Panc1 (cell line): Measurements from ENCODE around the gene CCND1.

Experiments used
- CTCF ChIP-seq: fragments of 450-650 bp; IDR thresholded peaks from 2 replicates; pipeline ENCODE4 v1.5.1; 2017; ENCODE audit warnings: mild to moderate bottlenecking
- POLR2AphosphoS5 ChIP-seq: IDR thresholded peaks from 2 replicates; pipeline ENCODE4 v1.6.1; 2012; ENCODE audit warnings: mild to moderate bottlenecking, low read depth, low read length, moderate library complexity
- TF ChIP-seq, protein P1 (sequence below), 2 experiments: IDR thresholded peaks; 2 replicates each; pipeline ENCODE4 v1.6.1; 2011 to 2012; ENCODE audit warnings: low read depth in 2 of 2, control low read depth in 1 of 2, low read length in 1 of 2, mild to moderate bottlenecking in 1 of 2, moderate library complexity in 1 of 2; ENCODE audit not compliant: insufficient read depth in 1 of 2

DNA sequence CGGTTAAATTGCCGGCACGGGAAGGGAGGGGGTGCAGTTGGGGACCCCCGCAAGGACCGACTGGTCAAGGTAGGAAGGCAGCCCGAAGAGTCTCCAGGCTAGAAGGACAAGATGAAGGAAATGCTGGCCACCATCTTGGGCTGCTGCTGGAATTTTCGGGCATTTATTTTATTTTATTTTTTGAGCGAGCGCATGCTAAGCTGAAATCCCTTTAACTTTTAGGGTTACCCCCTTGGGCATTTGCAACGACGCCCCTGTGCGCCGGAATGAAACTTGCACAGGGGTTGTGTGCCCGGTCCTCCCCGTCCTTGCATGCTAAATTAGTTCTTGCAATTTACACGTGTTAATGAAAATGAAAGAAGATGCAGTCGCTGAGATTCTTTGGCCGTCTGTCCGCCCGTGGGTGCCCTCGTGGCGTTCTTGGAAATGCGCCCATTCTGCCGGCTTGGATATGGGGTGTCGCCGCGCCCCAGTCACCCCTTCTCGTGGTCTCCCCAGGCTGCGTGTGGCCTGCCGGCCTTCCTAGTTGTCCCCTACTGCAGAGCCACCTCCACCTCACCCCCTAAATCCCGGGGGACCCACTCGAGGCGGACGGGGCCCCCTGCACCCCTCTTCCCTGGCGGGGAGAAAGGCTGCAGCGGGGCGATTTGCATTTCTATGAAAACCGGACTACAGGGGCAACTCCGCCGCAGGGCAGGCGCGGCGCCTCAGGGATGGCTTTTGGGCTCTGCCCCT, 529 bp upstream of the CCND1 start:
- no peak for TF ChIP-seq CTCF
- no peak for TF ChIP-seq POLR2AphosphoS5
- TF ChIP-seq, protein P1, sequence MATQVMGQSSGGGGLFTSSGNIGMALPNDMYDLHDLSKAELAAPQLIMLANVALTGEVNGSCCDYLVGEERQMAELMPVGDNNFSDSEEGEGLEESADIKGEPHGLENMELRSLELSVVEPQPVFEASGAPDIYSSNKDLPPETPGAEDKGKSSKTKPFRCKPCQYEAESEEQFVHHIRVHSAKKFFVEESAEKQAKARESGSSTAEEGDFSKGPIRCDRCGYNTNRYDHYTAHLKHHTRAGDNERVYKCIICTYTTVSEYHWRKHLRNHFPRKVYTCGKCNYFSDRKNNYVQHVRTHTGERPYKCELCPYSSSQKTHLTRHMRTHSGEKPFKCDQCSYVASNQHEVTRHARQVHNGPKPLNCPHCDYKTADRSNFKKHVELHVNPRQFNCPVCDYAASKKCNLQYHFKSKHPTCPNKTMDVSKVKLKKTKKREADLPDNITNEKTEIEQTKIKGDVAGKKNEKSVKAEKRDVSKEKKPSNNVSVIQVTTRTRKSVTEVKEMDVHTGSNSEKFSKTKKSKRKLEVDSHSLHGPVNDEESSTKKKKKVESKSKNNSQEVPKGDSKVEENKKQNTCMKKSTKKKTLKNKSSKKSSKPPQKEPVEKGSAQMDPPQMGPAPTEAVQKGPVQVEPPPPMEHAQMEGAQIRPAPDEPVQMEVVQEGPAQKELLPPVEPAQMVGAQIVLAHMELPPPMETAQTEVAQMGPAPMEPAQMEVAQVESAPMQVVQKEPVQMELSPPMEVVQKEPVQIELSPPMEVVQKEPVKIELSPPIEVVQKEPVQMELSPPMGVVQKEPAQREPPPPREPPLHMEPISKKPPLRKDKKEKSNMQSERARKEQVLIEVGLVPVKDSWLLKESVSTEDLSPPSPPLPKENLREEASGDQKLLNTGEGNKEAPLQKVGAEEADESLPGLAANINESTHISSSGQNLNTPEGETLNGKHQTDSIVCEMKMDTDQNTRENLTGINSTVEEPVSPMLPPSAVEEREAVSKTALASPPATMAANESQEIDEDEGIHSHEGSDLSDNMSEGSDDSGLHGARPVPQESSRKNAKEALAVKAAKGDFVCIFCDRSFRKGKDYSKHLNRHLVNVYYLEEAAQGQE (IDR thresholded peaks at IDR 0.05; ENCODE audit: insufficient read depth in 1 of 2, low read depth in 2 of 2, low read length in 1 of 2), result no peak
